SK-N-MC (cell line): ENCODE results near the gene KDM5B.

Experiments used
- EZH2 ChIP-seq: fragments of 200-600 bp; sonication (generic); IDR thresholded peaks from one replicate; pipeline ENCODE4 v1.6.1; 2017; ENCODE audit warnings: antibody characterized with exemption
- FOXP2 ChIP-seq: optimal IDR thresholded peaks from 2 replicates; pipeline ENCODE3; 2011; ENCODE audit warnings: mild to moderate bottlenecking, moderate library complexity; ENCODE audit not compliant: insufficient read depth; ENCODE audit errors: extremely low read length, control extremely low read depth
- POLR2AphosphoS5 ChIP-seq: IDR thresholded peaks from 2 replicates; pipeline ENCODE4 v1.6.1; 2012; ENCODE audit warnings: mild to moderate bottlenecking, low read depth, low read length, borderline replicate concordance

GRCh38 chr1:202765721-202766120 is 42.5 kb downstream of the KDM5B start:
- TF ChIP-seq POLR2AphosphoS5: no peak
- TF ChIP-seq EZH2: no peak
- TF ChIP-seq FOXP2: no peak
